Activated B cell treated with CpG ODN at 0.5 μM for 24 hours (primary cell): ENCODE measurements around the gene GOLGA1. TPM values are rescaled to one million over a fixed set of nuclear protein-coding genes. Genes with fewer than 3 reads are reported as not detected.
"Not testable (repeated sequence)": the region's sequence is repeated elsewhere in the genome, so short reads cannot be mapped to it uniquely, and the experiment has no call there.

Experiments used
- ATAC-seq: fragments of 200-7000 bp; cut with Tn5 transposase; one replicate; pipeline ENCODE4 v1.10.0; 2021; ENCODE audit warnings: low read depth, mild to moderate bottlenecking, moderate library complexity
- CTCF ChIA-PET: fragments of 350-600 bp; sonication (Branson Sonifier 250); formaldehyde crosslinking; loops from one replicate; lab custom pipeline; 2021; ENCODE audit warnings: antibody characterized with exemption; lab: Charles Lee
- POLR2A ChIA-PET: fragments of 350-600 bp; sonication (Branson Sonifier 250); formaldehyde crosslinking; loops from one replicate; lab custom pipeline; 2021; ENCODE audit warnings: antibody characterized with exemption; lab: Charles Lee
- DNase-seq: peaks from one replicate; pipeline ENCODE4 v3.0.0; 2022
- H3K27ac Mint-ChIP-seq: one replicate; pipeline ENCODE4 v1.8.0; 2020; ENCODE audit warnings: mixed read lengths
- H3K27me3 Mint-ChIP-seq: one replicate; pipeline ENCODE4 v1.8.0; 2021; ENCODE audit warnings: mixed read lengths
- H3K36me3 Mint-ChIP-seq: one replicate; pipeline ENCODE4 v1.8.0; 2021; ENCODE audit warnings: low read depth, mixed read lengths
- H3K4me1 Mint-ChIP-seq: one replicate; pipeline ENCODE4 v1.8.0; 2021; ENCODE audit warnings: mixed read lengths
- H3K4me3 Mint-ChIP-seq: one replicate; pipeline ENCODE4 v1.8.0; 2020; ENCODE audit warnings: mild to moderate bottlenecking, mixed read lengths
- H3K9me3 Mint-ChIP-seq: one replicate; pipeline ENCODE4 v1.8.0; 2020; ENCODE audit warnings: mixed read lengths
- CTCF ChIP-seq: fragments of 200-600 bp; IDR thresholded peaks from one replicate; pipeline ENCODE4 v1.8.0; 2022; ENCODE audit warnings: antibody characterized with exemption, mild to moderate bottlenecking
- intact Hi-C: fragments of 100-400 bp; cut with micrococcal nuclease; formaldehyde crosslinking; loops from one replicate; pipeline ENCODE4 v1.15.1; 2024
- total RNA-seq: library from RNA; stranded (reverse); gene quantifications from 2 replicates; pipeline ENCODE4 v1.2.3, GENCODE V29; 2022

Gene GOLGA1
- total RNA-seq, 1 donor from 2014 or later: 14.0 TPM

DNA sequence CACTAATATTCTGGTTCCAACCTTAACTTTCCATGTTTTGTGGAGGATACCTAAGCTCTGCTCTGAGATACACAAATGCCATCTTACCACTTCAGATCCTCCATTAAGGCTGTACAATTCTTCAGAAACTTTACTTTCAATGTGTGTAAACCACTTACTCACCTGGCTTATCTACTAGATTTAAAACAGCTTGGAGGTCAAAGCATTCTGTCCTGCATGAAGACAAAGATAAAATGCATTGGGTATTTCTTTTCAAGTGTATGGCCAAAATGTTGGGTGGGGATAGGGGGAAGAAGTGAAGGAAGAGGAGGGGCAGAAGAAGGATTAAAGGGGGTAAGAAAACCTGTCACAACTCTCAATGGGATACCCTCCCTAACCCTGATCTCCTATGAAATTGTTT lies 939 bp downstream of the GOLGA1 start:
- H3K4me1 Mint-ChIP-seq: peaks cover 31% of the 10 kb centered on the region
- H3K4me3 Mint-ChIP-seq: peak overlapping the region; percentile 96
- ATAC-seq: no peak

GRCh38 chr9:124934290-124934689 lies 6.6 kb downstream of the GOLGA1 start:
- Mint-ChIP-seq H3K36me3 (peaks cover 41% of the 10 kb centered on the region), H3K4me3 (peak overlapping the region; percentile 16), H3K27me3 (no peaks in the 10 kb centered on the region), H3K9me3 (no peaks in the 10 kb centered on the region), H3K27ac (peak overlapping the region; percentile 79), H3K4me1 (peaks cover 32% of the 10 kb centered on the region)
- POLR2A ChIA-PET: interaction anchor here (1.1 to 1.5 kb wide), 3 partner anchors 71 to 307 kb away, joined by 3 to 4 read pairs (median 4); partner anchors contain the start of gene HSPA5
- ATAC-seq (peak; percentile 93), DNase-seq (no peak)
- CTCF ChIA-PET: no interaction called here
- no peak for TF ChIP-seq CTCF
- intact Hi-C loops: no loop called here

More for the DNA sequence above, 939 bp downstream of the GOLGA1 start:
- DNase-seq: no peak
- no peak for TF ChIP-seq CTCF
- Mint-ChIP-seq H3K36me3 (peaks cover 24% of the 10 kb centered on the region), H3K27me3 (no peaks in the 10 kb centered on the region), H3K27ac (peak overlapping the region; percentile 98), H3K9me3 (no peaks in the 10 kb centered on the region)
- intact Hi-C loops: loop anchor here (2.0 kb wide), 1 partner anchor 321 kb away; the partner anchor contains the start of gene GAPVD1
- POLR2A ChIA-PET: interaction anchor here (0.6 to 1.6 kb wide), 4 partner anchors 9 to 186 kb away, joined by 3 to 5 read pairs (median 4); partner anchors contain the start of genes ARPC5L and RPL35
- CTCF ChIA-PET: no interaction called here

- peaks cover 52% of the 10 kb centered on the region for H3K36me3 Mint-ChIP-seq
- H3K9me3 Mint-ChIP-seq: no peaks in the 10 kb centered on the region
- no peaks in the 10 kb centered on the region for H3K27me3 Mint-ChIP-seq
- ChIA-PET POLR2A (no interaction called here), CTCF (interaction anchor here (1.3 kb wide), 1 partner anchor 9 kb away, joined by 3 read pairs; no protein-coding TSS in a partner anchor)
- H3K27ac Mint-ChIP-seq: no peak overlapping the region
- TF ChIP-seq CTCF: no peak
- no peak for DNase-seq
- no peak overlapping the region for H3K4me3 Mint-ChIP-seq
- no peak for ATAC-seq
- intact Hi-C loops: no loop called here
- H3K4me1 Mint-ChIP-seq: peaks cover 29% of the 10 kb centered on the region
Observed at GRCh38 chr9:124932333-124932732, 8.6 kb downstream of the GOLGA1 start.

DNA sequence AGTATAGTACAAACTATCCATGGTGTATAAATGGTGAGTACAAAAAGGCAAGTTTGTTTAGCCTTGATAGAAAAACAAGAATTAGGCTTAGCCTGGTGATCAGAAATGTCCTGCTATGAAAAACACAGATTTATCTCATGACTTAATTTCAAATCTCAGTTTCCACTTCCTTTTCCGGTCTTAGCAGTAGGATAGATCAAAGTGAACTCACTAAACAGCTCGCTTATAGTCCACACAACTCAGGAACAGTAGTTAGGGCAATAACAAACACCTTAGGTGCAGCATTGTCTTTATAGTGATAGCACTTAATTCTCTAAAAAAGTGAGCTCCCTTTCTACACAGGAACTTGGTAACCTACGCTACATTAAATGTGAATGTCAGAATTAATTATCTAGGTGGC lies 11.4 kb downstream of the GOLGA1 start:
- POLR2A ChIA-PET: interaction anchor here (0.5 kb wide), 1 partner anchor 62 kb away, joined by 3 read pairs; no protein-coding TSS in a partner anchor
- no peak for ATAC-seq
- intact Hi-C loops: no loop called here
- Mint-ChIP-seq H3K27ac (no peak overlapping the region), H3K36me3 (peaks cover 56% of the 10 kb centered on the region), H3K4me3 (no peak overlapping the region), H3K4me1 (peaks cover 13% of the 10 kb centered on the region), H3K27me3 (no peaks in the 10 kb centered on the region), H3K9me3 (no peaks in the 10 kb centered on the region)
- no peak for TF ChIP-seq CTCF
- no peak for DNase-seq
- CTCF ChIA-PET: no interaction called here

DNA sequence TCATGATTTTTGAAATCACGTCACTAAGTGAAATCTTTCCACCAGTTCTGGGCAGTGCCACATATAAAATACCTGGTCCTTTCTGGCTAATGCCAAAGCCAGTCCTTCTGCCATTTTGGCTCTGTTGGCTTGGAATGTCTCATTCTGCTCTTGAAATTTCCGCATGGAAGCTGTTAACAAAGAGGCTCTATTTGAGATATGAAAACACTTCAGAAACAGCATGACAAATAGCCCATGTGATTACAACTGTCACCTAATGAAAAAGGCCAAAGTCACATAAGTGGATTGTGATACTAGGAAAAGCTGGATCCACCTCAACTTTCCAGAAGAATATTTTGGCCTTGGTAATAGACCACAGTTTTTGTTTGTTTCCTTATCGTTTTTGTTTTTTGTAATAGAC lies 12.8 kb downstream of the GOLGA1 start:
- Mint-ChIP-seq H3K27me3 (no peaks in the 10 kb centered on the region), H3K4me1 (peaks cover 2% of the 10 kb centered on the region), H3K9me3 (no peaks in the 10 kb centered on the region), H3K4me3 (no peak overlapping the region), H3K27ac (no peak overlapping the region), H3K36me3 (peaks cover 52% of the 10 kb centered on the region)
- intact Hi-C loops: no loop called here
- DNase-seq: no peak
- ChIA-PET CTCF (no interaction called here), POLR2A (interaction anchor here (0.5 to 0.7 kb wide), 2 partner anchors 27 to 272 kb away, joined by 4 read pairs; no protein-coding TSS in a partner anchor)
- no peak for TF ChIP-seq CTCF
- no peak for ATAC-seq

GRCh38 chr9:124920394-124920793 lies 20.5 kb downstream of the GOLGA1 start:
- DNase-seq, H3K27ac Mint-ChIP-seq, ATAC-seq, CTCF ChIA-PET, H3K9me3 Mint-ChIP-seq, intact Hi-C loops, H3K4me3 Mint-ChIP-seq, H3K4me1 Mint-ChIP-seq, H3K27me3 Mint-ChIP-seq: not testable (repeated sequence)
- H3K36me3 Mint-ChIP-seq: peaks cover 49% of the 10 kb centered on the region
- POLR2A ChIA-PET: interaction anchor here (0.7 kb wide), 1 partner anchor 836 kb away, joined by 6 read pairs; no protein-coding TSS in a partner anchor
